DMS114 treated with DMSO at 0.1 percent for 48 hours (cell line): ENCODE results near the gene DOK3.

Experiments used
- DNase-seq: peaks from one replicate; lab custom pipeline; 2025; ENCODE audit not compliant: unreplicated experiment; lab: John Stamatoyannopoulos, UW

Gene DOK3

GRCh38 chr5:177512736-177513380 is 3.2 kb upstream of the DOK3 start:
- no peak for DNase-seq

DNA sequence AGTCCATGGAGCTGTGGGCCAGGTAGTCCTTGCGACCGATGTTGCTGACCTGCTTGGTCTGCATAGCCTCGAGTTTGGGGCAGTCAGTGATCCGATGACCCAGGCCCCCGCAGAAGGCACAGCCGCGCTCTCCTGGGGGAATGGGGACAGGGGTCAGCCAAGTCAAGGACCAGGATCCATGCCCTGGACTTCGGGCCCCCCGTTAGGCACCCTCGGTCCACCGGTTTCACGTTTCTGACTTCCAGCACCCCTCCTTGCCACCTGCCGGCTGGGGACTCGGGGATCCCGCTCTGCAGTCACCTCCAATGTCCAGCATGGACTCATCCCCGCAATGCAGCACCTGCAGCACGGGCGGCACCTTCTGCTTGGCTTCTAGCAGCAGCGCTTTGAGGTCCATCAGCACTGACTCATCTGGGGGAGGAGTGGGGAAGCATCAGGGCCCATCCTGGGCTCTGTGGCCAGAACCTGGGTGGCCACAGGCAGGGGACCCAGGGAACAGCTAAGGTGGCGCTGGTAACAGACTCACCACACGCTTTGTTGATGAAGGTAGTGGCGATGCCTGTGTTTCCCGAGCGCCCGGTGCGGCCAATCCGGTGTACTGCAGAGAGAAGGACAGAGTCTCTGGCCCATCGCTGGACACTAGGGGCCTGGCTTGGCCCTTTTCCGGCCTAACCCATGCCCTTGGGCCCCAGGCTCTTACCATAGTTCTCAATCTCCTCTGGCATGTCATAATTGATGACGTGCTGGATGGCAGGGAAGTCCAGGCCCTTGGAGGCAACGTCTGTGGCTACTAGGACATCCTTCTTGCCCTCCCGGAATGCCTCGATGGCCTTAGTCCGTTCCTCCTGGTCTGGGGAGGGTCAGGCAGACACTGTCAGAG is 2.4 kb upstream of the DOK3 start:
- DNase-seq = no peak

DNA sequence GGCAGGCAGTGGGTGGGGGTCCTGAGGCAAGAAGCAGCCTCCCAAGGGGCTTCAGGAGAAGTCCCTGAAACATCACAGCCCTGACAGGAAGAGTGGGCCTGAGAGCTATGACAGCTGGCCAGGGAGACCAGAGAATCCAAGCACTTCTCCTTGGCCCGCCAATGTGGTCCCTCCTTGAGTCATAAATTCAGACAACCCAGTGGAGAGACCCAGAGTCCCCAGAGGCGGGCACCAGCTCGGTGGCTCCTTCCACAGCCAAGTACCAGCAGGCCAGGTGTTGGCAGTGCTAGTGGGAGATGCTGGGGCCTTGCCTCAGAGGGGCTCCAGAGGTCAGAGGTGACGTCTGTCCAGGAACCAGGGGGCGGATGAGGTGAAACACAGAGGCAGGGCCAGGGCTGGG is 1.6 kb upstream of the DOK3 start:
- no peak for DNase-seq

- no peak for DNase-seq
These were observed 984 bp upstream of the DOK3 start for GRCh38 chr5:177510567-177511053.

DNA sequence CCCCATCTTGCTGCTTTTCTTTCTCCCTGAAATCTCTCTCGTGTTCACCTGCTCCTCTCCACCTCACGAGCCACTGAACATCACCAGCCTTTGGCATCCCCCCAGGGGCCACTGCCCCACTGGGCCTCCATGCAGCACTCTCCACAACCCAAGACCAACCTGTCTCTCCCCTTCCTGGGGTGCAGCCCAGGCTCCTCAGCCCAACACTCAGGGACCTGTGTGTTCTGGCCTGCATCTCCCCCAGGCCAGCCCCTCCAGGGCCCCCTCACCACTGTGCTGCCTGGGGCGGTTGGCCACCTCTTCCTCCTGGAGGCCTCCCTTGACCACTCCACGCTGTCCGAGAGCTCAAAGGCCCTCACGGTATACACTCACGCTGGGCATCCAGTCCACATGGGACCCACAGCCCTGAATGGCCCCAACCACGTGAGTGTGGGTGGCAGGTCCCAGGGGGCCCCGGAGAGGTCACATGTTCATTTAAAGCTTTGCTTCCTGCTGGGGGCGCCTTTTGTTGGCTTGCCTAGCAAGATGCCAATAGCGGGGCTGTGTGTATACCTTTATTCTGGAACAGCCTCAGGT is 453 bp upstream of the DOK3 start:
- DNase-seq = no peak

DNA sequence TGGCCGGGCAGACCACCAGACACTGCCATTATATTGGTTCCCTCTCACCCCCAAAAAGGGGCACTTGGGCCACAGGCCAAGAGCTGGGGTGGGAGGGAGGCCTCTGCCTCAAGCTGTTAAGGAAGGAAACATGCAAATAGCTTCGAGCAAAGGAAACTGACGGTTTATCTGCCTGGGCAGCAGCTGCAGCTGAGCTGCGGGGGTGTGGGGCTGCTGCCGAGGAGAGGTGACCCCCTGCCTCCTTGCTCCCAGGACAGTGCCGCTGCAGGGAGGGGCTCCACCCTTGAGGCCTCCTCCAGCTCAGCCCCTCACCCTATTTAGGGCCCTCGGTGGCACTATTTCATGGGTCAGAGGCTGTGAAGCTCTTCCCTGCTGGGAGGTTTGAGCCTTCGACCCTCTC is 789 bp downstream of the DOK3 start:
- no peak for DNase-seq

GRCh38 chr5:177508221-177508611 is 1.4 kb downstream of the DOK3 start:
- no peak for DNase-seq

- no peak for DNase-seq
These were observed 1.9 kb downstream of the DOK3 start for GRCh38 chr5:177507596-177508220.

- peak; percentile 23 for DNase-seq
These were observed 2.5 kb downstream of the DOK3 start for GRCh38 chr5:177507165-177507564.

DNA sequence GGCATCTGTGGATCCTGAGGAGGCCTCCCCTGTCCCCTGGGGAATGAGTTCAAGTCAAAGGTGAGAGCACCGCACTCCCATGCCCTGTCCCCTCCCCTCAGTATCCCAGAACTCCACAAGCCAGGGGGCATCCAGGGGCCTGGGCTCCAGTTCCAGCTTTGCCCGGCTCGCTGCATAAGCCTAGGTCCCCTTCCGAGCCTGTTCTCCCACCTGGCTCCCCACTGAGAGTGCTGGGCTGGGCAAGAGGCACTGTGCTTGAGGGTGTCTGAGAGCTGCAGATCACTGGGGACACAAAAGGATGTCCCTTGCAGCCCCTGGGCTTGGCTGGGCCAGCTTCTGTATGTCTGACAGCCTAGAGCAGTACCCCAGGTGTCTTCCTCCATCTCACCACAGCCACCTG is 4.6 kb downstream of the DOK3 start:
- DNase-seq = no peak

GRCh38 chr5:177504086-177505056 is 5.3 kb downstream of the DOK3 start:
- no peak for DNase-seq

DNA sequence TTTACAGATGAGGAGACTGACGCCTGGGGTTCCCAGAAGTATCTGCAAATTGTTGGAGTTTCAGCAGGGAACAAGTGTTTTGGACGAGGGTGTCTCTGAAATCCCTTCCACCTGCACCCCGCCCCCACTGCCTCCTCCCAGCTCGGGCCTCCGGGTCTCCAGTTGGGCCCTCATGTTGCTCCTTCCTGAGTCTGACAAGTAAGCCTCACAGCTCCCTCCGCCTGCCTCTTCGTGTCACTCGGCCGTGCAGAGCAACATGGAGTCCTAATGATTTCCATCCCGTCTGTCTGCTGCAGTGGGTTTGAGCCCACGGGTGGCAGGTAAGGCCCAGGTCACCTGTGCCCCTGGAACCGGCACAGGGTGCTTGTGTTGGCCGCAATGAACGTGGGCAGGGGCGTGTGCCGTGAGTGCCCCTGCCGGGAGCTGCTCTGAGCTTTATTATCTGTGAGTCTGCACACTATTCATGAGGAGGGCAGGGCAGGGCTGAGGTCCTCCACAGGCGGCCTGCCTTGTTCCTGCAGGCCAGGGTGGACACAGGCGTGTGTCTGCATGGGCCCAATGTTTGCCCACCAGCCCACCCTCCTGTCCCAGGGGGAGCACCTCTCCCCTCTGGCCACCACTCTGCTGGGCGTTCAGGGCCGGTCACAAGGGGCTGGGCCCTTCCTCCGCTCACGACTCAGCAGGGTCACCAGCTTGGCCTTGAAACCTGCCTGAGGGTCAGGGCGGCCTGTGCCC is 6.1 kb downstream of the DOK3 start:
- no peak for DNase-seq

DNA sequence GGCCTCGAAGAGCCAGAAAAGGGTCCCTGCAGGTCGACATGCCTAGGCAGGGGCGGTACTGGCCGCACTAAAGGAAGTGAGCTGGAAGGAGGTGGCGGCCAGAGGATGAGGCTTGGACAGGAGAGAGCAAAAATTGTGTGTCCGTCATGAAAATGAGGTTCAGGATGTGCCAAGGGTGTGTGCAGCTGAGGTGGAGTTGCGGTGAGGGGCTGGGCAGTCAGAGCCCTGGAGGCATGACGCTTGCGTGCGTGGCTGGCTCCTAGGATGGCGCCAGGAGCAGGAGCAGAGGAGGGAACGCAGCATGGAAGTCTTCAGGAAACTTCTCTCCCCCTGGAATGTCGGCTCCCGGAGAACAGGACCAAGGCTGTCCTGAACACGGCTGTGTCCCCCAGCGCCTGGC is 6.7 kb downstream of the DOK3 start:
- DNase-seq = no peak

- DNase-seq = no peak
These were observed 7.5 kb downstream of the DOK3 start for GRCh38 chr5:177501874-177502678.

DNA sequence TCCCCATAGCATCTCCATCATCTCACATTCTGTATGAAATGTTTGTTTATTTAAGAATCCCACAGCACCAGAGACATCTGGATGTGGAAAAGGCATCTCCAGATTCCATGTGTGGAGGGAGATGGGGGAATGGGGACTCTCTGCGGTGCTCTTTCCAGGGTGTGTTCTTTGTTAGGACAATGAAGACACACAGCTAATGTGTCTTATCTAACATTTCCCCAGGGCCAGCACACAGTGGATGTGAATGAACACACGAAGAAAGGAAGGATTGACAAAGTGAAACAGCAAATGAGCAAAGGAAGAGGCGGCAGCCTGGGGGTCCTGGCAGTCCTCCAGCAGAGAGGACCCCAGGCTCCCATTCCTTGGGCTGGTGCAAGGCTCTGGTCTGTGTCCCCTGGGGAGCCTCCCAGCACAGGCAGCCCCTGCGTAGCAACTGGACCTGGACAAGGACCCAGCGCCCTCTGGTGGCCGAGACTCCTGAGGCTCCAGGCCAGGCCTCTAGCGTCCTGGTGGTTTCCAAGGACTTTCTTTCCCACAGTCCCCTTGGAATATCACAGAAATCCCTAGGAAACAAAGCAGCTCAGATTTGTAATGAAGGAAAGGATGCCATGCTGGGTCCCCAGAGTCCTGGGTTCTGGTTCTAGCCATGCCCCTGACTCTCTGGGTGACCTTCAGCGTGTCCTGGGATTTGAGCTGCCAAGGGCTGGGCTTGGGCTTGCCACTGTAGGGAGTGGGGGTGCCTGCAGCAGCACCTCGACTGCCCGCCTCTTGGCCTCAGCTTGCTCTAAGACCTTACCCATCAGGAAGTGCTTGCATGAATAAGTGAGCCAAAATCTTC is 8.7 kb downstream of the DOK3 start:
- DNase-seq = peak; percentile 77

DNA sequence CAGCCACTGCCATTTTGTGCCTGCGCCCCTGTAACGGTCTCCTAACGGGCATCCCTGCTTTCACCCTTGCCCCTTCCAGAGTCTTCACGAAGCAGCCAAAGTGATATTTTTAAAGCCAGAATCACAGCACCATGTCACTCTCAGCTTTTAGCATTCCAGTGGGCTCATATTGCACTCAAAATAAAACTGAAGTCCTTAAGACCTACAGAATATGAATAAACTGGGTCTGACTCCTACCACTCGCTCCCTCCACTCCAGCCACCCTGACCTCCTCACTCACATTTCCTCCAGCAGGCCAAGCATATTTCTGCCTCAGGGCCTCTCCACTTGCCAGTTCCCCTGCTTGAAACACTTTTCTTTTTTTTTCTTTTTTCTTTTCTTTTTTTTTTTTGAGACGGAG is 9.8 kb downstream of the DOK3 start:
- DNase-seq = no peak

GRCh38 chr5:177498013-177498787 is 11.4 kb downstream of the DOK3 start:
- no peak for DNase-seq
